ENCODE measurements around the gene DLK2.

The DLK2 gene

GRCh38 chr6:43452896-43453295 lies 2.5 kb downstream of the DLK2 start:
- no peak for DNase-seq (ENCODE audit: low read depth)

DNA sequence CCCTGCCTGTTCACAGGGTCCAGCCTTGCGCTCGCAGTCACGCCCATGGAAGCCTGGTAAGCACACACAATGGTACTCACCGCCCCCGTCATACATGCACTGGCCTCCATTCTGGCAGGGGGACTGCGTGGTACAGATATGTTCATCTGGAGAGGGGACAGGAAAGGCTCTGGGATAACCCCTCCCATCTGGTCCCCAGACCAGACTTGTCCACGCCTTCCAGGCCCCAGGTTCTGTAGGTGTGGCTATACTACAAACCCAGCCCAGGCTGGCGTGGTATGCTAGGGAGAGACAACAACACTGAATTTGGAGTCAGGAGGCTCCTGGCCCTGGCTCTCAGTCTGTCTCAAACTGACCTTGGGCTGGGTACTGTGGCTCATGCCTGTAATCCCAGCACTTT lies 3.4 kb downstream of the DLK2 start:
- no peak for DNase-seq (ENCODE audit: low read depth)

DNA sequence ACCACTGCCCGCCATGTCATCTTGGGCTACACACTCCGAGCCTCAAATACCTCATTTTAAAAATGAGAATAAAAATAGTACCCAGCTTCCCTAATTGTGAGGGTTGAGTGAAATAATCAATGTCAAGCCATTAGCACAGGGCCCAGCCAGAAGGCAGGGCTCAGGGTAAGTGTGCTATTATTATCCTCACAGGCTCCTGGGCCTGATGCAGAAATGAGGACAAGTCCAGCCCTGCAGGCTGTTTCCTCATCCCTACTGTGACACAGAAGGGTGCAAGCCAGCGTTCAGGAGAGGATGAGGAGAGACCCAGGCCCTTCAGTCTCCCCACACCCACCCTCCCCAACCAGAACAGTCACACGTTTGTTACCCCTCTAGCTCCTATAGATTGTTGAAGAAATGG lies 4.0 kb downstream of the DLK2 start:
- DNase-seq (ENCODE audit: low read depth): no peak

DNA sequence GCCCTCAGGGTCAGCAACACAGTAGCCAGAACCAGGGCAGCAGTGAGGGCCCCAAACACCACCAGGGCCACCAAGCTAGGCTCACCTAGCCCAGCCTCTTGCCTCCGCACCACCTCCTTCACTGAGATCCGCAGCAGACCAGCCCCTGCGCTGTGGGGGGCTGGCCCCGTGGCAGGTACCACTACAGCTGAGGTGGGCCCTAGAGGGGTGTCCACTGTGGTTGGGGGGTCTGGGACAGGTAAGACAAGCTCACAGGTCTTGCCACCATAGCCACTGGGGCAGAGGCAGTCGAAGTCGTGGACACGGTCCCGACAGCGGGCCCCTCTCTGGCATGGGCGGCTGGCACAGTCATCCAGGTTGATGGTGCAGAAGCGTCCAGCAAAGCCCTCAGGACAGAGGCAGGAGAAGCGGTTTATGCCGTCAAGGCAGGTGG lies 4.6 kb downstream of the DLK2 start:
- DNase-seq (ENCODE audit: low read depth): no peak

GRCh38 chr6:43448916-43449315 lies 6.4 kb downstream of the DLK2 start:
- DNase-seq (ENCODE audit: low read depth): no peak

DNA sequence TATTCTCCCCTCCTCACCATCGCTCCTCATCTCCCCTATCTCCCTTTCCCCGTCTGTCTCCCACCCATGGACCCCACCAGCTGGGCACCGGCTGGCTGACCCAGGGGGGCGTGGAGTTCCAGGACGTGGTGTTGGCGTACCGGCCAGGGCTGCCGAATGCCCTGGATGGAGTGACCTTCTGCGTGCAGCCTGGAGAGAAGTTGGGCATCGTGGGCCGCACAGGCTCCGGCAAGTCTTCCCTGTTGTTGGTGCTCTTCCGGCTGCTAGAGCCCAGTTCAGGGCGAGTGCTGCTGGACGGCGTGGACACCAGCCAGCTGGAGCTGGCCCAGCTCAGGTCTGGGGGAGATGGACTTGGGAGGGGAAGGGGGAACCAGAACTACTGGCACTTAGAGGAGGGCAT lies 7.7 kb downstream of the DLK2 start:
- DNase-seq (ENCODE audit: low read depth): no peak

- DNase-seq (ENCODE audit: low read depth): no peak
Observed at GRCh38 chr6:43445576-43445975, 9.8 kb downstream of the DLK2 start.

DNA sequence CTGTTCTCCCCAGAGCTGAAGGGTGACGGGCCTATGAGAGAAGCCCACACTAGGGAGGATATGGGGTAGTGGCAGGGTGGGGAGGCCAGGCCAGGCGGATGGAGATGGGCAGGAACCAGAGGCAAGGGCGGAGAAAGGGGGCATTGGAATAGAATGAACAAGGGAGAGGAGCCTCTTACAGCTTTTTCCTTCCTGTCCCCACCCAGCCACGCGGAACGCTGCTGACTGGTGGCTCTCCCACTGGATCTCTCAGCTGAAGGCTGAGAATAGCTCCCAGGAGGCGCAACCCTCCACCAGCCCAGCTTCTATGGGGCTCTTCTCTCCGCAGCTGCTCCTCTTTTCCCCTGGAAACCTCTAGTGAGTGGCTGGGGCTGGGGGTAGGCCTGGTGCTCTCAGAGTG lies 10.8 kb downstream of the DLK2 start:
- DNase-seq (ENCODE audit: low read depth): no peak

DNA sequence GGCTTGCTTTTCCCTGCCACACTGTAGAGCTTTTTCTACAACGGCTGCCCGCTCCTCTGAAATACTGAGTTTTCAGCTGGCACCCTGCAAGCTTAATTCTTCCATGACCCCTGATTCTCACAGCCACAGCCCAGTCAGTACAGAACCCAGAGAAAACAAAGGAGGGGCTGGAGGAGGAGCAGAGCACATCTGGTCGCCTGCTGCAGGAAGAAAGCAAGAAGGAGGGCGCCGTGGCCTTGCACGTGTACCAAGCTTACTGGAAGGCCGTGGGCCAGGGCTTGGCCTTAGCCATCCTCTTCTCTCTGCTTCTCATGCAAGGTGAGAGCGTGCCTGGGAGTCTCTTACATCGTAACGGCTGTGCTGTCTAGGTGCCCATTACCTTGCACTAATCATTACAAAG lies 11.3 kb downstream of the DLK2 start:
- DNase-seq (ENCODE audit: low read depth): no peak

DNA sequence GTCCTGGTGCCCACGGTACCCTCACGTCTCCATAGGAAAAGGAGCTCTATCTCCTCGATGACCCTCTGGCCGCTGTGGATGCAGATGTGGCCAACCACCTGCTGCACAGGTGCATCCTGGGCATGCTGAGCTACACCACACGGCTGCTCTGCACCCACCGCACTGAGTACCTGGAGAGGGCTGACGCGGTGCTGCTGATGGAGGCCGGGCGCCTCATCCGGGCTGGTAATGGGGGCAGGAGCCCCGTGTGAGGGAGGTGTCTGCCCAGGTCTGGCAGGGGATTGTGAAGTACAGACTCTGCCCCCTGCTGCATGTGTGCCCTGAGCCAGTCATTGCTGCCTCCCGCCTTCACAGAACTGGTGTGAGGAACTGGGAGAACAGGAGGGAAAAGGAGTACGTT lies 12.4 kb downstream of the DLK2 start:
- DNase-seq (ENCODE audit: low read depth): no peak

- no peak for DNase-seq (ENCODE audit: low read depth)
Observed at GRCh38 chr6:43437700-43438099, 17.6 kb downstream of the DLK2 start.

GRCh38 chr6:43436577-43437282 lies 18.6 kb downstream of the DLK2 start:
- no peak for DNase-seq (ENCODE audit: low read depth)

DNA sequence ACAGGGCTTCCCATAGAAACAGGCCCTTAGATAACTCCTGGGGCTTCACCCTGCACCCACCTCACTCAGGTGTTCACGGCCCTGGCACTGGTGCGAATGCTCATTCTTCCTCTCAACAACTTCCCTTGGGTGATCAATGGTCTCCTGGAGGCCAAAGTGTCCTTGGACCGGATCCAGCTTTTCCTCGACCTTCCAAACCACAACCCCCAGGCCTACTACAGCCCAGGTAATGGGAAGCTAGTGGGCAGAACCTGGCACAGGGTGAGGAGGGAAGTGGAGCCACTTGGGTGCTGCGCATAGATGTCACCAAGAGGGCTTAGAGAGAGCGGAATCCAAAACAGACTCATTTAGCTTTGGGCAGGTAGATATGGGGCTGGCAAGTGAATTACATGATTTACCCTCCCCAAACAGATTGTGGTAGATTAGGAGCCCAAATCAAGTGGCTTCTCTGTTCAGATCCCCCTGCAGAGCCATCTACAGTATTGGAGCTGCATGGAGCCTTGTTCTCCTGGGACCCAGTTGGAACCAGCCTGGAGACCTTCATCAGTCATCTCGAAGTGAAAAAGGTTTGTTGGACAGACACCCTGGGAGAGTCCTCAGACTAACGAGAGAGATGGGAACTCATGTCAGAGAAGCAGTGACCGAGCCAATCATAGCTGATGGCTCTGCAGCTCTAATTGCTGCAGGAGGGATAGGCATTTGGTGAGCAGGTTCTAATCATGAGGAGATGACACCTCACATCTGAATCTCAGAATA lies 19.5 kb downstream of the DLK2 start:
- no peak for DNase-seq (ENCODE audit: low read depth)

DNA sequence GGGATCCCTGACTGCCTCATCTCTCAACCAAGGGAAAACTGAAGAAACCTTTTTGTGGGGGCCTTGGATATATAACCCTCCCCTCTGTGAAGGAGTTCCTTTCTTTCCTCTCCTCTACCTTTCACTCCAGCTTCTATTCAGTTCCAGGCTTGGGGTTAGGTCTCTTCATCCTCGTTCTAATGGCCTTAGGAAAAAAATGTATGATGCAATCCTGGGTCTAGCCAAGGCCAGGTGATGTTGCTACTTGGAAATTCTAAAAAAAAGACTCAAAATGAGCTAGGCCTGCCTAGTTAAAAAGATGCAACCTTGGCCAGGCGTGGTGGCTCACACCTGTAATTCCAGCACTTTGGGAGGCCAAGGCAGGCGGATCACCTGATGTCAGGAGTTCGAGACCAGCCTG lies 20.4 kb downstream of the DLK2 start:
- DNase-seq (ENCODE audit: low read depth): no peak

GRCh38 chr6:43434001-43434840 lies 21.1 kb downstream of the DLK2 start:
- DNase-seq (ENCODE audit: low read depth): no peak

DNA sequence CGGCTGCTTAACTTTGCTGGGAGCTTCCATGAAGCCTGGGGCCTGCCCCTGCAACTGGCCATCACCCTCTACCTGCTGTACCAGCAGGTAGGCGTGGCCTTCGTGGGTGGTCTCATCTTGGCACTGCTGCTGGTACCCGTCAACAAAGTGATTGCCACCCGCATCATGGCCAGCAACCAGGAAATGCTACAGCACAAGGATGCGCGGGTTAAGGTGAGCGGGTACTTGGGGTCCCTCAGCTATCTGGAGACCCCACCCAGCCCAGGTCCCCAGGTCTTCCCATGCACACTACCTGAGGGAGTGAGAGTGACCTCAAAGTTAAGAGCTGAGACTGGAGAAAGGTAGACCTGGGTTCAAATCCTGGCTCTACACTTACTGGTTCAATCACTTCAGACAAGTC lies 22.2 kb downstream of the DLK2 start:
- DNase-seq (ENCODE audit: low read depth): no peak

- no peak for DNase-seq (ENCODE audit: low read depth)
Observed at GRCh38 chr6:43432009-43432945, 23.1 kb downstream of the DLK2 start.

- DNase-seq (ENCODE audit: low read depth): no peak
Observed at GRCh38 chr6:43428874-43429273, 26.5 kb downstream of the DLK2 start.

DNA sequence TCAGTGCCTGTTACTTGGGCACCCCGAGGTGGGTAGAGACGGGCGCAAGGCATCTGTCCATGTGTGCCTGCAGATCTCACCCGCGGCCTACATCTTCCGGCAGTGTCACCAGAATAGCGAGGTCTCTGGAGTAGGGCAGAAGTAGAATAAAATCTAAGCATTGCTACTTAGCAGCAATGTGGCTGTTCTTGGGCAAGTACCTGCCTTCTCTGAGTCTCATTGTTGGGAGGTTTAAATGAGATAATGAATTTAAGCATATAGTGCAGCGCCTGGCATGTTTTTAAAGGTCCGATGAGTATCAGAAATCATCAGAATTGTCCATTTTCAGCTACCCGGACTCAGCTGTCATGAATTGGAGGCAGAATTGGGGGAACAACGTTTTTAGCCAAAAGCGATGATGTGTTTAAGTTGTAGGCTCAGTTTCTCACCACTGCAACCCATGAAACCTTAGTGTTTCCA lies 27.2 kb downstream of the DLK2 start:
- DNase-seq (ENCODE audit: low read depth): no peak

DNA sequence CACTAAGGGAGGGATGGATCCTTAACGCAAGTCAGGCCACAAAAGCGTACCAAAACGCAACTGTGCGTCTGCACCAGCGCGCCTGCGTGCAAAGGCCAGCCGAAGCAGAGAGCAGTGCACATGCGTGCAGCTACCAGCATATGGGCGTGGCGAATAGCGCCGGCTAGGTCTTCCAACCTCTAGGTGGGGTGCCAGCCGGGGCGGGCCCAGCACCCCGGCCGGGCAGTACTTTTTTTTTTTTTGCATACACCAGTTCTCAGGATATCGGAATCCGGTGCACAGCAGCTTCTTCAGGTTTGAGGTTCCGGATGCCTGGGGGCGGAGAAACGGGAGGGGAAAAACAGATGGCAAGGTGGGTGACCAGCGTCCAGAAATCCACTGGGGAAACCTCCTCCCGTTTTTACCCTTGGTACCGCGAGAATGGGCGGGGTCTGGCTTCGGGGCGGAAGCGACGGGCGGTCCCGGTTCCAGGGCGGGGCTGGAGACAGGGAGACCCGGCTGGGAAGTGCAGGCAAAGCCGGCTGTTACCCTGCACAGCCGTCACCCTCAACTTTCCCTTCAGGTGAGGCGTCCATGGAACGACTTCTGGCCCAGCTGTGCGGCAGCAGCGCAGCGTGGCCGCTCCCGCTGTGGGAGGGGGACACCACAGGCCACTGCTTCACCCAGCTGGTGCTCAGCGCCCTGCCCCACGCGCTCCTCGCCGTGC lies 27.8 kb downstream of the DLK2 start, which contains the start of gene ABCC10:
TSS of gene ABCC10 (plus strand) at position 136 of the 706 bp plus-strand sequence. CDS start at position 574, 438 bp downstream.
- DNase-seq (ENCODE audit: low read depth): peak; percentile 92

DNA sequence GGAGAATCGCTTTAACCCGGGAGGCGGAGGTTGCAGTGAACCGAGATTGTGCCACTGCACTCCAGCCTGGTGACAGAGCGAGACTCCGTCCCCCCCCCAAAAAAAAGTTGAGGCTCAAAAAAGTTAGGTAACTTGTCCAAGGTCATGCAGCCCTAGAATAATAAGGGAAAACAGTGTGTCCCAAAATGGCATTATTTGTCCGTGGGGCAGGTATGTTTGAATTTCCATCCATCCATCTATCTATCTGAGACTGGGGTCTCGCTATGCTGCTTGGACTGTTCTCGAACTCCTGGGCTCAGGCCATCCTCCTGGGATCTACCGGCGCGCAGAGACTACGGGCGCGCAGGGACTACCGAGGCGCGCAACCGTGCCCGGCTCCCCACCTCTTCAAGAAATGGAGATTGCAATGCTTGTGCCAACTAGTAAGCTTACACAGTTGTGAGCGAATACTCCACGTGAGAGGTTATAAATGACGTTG lies 28.4 kb downstream of the DLK2 start:
- DNase-seq (ENCODE audit: low read depth): no peak
